Suprapubic skin (tissue), 3 donors: ENCODE measurements around the gene C1orf50.

ENCODE experiments used
- CTCF ChIP-seq, 2 donors: fragments of 200-600 bp in 1 of 2; fragments of 450-650 bp in 1 of 2; sonication (generic) in 1 of 2; IDR thresholded peaks; one replicate each; pipeline ENCODE4 v1.5.1; 2016 to 2019; ENCODE audit warnings: antibody characterized with exemption in 2 of 2, mild to moderate bottlenecking in 1 of 2, moderate library complexity in 1 of 2
- EP300 ChIP-seq: sonication (generic); formaldehyde crosslinking; IDR thresholded peaks from one replicate; pipeline ENCODE4 v1.6.1; 2017; ENCODE audit warnings: antibody characterized with exemption

GRCh38 chr1:42815941-42816584 lies 49.0 kb downstream of the C1orf50 start:
- no peak for TF ChIP-seq CTCF (IDR thresholded peaks at IDR 0.05)
- no peak for TF ChIP-seq EP300
